GM12875 (cell line): ENCODE measurements around the gene LIPT2.

ENCODE experiments used
- H3K4me3 ChIP-seq: one replicate; pipeline ENCODE4 v1.5.1; 2011; ENCODE audit warnings: low read depth, low read length, control low read depth
- CTCF ChIP-seq: IDR thresholded peaks from 2 replicates; pipeline ENCODE4 v1.5.1; 2011; ENCODE audit warnings: low read depth, mild to moderate bottlenecking, control low read depth, inconsistent platforms, low read length, moderate library complexity, borderline replicate concordance; ENCODE audit not compliant: insufficient read depth

The LIPT2 gene

GRCh38 chr11:74480688-74481417 is 12.7 kb downstream of the LIPT2 start:
- no peak overlapping the region for H3K4me3 ChIP-seq
- no peak for TF ChIP-seq CTCF

DNA sequence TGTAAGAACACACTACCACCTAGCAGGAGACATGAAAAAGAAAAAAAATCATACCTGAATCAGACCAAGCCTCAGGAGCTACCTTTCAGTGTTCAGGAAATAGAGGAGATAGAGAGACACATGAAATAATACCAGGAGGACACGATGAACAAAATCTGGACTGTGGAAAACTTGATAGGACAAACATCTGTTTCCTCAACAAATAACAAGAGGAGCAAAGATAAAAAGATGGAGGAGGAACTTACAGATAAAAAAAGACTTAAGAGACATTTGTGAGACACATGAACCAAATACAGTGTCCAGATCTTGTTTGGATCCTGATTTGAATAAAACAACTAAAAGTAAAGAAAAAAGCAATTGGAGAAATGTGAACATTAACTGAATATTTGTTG is 13.8 kb downstream of the LIPT2 start:
- TF ChIP-seq CTCF = no peak

DNA sequence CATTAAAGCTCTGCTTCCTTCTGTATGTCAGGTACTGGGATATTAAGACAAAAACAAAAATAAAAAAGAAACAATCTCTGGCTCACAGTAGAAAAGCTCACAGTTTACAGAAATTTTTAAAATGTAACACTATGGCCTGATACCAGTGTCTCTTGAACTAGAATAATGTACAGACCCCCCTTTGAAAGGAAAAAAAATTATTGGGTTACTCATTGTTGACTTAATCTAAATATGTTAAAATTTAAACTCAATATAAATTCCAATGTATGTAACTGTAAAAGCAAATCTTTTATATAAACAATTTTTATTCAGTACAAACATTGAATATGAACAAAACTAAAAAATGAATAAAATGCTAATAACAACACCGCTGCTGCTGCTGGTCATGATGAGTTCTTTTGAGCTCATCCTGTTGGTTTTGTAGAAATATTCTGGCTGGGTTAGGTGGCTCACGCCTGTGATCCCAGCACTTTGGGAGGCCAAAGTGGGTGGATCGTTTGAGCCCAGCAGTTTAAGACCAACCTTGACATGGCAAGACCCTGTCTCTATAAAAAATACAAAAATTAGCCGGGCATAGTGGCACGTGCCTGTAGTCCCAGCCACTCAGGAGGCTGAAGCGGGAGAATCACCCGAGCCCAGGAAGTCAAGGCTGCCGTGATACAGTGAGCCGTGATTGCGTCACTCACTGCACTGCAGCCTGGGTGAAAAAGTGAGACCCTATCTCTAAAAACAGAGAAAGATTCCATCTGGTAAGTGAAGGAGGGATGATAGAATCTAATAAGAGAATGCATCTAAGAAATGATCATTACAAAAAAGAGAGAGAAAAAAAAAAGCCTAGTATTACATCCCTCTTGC is 14.4 kb downstream of the LIPT2 start:
- TF ChIP-seq CTCF = no peak
- no peak overlapping the region for H3K4me3 ChIP-seq

More for the DNA sequence above, 13.8 kb downstream of the LIPT2 start:
- H3K4me3 ChIP-seq = no peak overlapping the region

DNA sequence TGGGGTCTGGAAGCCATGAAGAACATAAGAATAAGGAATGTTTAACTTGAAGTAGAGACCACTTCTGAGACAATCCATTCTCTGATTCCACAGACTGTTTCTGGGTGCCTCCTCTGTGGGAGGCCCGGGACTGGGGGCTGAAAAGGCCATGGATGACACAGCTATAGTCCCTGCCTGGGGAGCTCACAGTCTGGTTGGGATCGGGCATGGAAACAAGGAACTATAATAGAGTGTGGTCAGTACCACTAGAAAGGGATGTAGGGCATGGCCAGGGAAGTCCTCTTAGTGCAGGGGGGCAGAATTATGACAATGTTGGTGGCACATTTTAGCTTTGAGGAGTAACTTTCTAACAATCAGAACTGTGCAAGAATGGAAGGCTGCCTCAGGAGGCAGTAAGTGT is 17.0 kb downstream of the LIPT2 start:
- H3K4me3 ChIP-seq = no peak overlapping the region
- TF ChIP-seq CTCF = no peak

GRCh38 chr11:74474316-74474715 is 19.2 kb downstream of the LIPT2 start:
- no peak overlapping the region for H3K4me3 ChIP-seq
- TF ChIP-seq CTCF = no peak

DNA sequence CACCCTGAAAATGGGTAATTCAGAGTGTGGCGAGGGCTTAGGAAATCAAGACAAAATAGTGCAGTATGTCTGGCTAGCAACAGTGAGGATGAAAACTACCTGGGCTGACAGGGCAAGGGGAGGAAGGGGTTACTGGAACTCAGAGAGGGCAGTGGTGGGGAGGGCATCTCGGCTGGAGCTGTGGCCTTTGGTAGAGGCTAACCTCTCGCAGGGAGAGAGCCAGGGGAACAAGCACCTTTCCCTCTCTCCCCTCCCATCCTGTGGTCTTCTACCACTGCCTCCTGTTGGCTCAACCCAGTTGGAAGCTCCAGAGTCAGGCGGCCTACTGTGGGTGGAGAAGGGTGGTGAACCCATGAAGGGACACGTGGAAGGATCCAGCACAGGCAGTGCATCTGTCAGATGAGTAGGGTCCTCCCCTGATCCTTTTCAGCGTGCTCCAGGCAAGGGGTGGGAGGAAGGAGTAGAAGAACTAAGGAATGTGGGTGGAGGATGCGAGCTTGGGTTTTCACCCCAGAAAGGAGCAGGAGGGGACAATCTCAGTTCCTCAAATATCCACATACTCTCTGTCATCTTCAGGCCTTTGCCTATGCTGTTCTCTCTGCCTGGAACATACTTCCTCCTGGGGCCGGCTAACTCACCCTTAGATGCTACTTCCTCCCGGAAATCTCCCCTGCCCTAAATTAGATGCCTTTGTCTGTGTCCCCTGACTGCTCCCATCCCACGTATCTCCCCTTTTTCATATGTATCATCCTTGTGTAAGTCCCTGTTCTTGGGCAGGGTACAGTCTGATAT is 19.9 kb downstream of the LIPT2 start:
- no peak for TF ChIP-seq CTCF
- no peak overlapping the region for H3K4me3 ChIP-seq
